CD4-positive, CD25-positive, alpha-beta regulatory T cell (primary cell): ENCODE data around the gene AKR7A3. TPM values are rescaled to one million over a fixed set of nuclear protein-coding genes. Genes with fewer than 3 reads are reported as not detected.

Experiments
- ATAC-seq, 2 donors: fragments of 150-1000 bp; cut with Tn5 transposase; one replicate each; pipeline ENCODE4 v1.10.0; 2021; ENCODE audit warnings: low read depth in 2 of 2, moderate number of reproducible peaks in 2 of 2, moderate library complexity in 1 of 2
- DNase-seq, 3 donors: peaks; one replicate each; pipeline versions ENCODE4 v3.0.0 to v3.0.0-alpha.2; 2012 to 2022; ENCODE audit warnings: mixed read lengths in 1 of 3
- H3K27ac ChIP-seq: one replicate; pipeline ENCODE4 v1.7.0; 2013; ENCODE audit warnings: mild to moderate bottlenecking, low read length; ENCODE audit not compliant: insufficient read depth, poor library complexity, severe bottlenecking
- H3K27me3 ChIP-seq: one replicate; pipeline ENCODE4 v1.7.0; 2013; ENCODE audit warnings: low read length; ENCODE audit not compliant: control insufficient read depth, insufficient read depth
- H3K36me3 ChIP-seq: one replicate; pipeline ENCODE4 v1.7.0; 2013; ENCODE audit warnings: mild to moderate bottlenecking, low read length, moderate library complexity; ENCODE audit not compliant: control insufficient read depth, insufficient read depth
- H3K4me1 ChIP-seq: 2 replicates; pipeline ENCODE4 v1.7.0; 2013; ENCODE audit warnings: mild to moderate bottlenecking, low read length; ENCODE audit not compliant: insufficient read depth, control insufficient read depth, poor library complexity, severe bottlenecking
- H3K4me3 ChIP-seq: one replicate; pipeline ENCODE4 v1.7.0; 2013; ENCODE audit warnings: low read depth, mild to moderate bottlenecking, low read length, moderate library complexity
- H3K9me3 ChIP-seq, 2 experiments: 1 replicate in 1 of 2; 2 replicates in 1 of 2; pipeline ENCODE4 v1.7.0; 2013; ENCODE audit warnings: low read length in 2 of 2, mild to moderate bottlenecking in 1 of 2, moderate library complexity in 1 of 2; ENCODE audit not compliant: control insufficient read depth in 2 of 2
- H3K27ac Mint-ChIP-seq, 3 donors: one replicate each; pipeline ENCODE4 v1.8.0; 2020 to 2022; ENCODE audit warnings: mild to moderate bottlenecking in 3 of 3, mixed read lengths in 3 of 3, moderate library complexity in 2 of 3
- H3K27me3 Mint-ChIP-seq: one replicate; pipeline ENCODE4 v1.8.0; 2022; ENCODE audit warnings: mild to moderate bottlenecking, mixed read lengths
- H3K36me3 Mint-ChIP-seq: one replicate; pipeline ENCODE4 v1.8.0; 2020; ENCODE audit warnings: mixed read lengths
- H3K4me1 Mint-ChIP-seq, 4 donors: one replicate each; pipeline ENCODE4 v1.8.0; 2020 to 2022; ENCODE audit warnings: mixed read lengths in 4 of 4, mild to moderate bottlenecking in 1 of 4
- H3K4me3 Mint-ChIP-seq, 4 donors: one replicate each; pipeline ENCODE4 v1.8.0; 2020 to 2022; ENCODE audit warnings: mild to moderate bottlenecking in 4 of 4, mixed read lengths in 4 of 4, moderate library complexity in 3 of 4
- H3K9me3 Mint-ChIP-seq, 7 donors: one replicate each; pipeline ENCODE4 v1.8.0; 2020 to 2022; ENCODE audit warnings: mixed read lengths in 7 of 7, mild to moderate bottlenecking in 3 of 7, moderate library complexity in 2 of 7
- polyA plus RNA-seq, 4 donors: library from polyadenylated mRNA; unstranded; fragments of 300-500 nt; fragmentation: Illumina TruSeq; gene quantifications; one replicate each; pipeline ENCODE4 v1.2.3, GENCODE V29; 2021
- total RNA-seq: library from RNA; stranded (reverse); gene quantifications from one replicate; pipeline ENCODE4 v1.2.3, GENCODE V29; 2022

The AKR7A3 gene
- total and polyA plus RNA-seq, 5 donors from 2014 or later = 0.25 to 0.99 TPM; not detected in 3

DNA sequence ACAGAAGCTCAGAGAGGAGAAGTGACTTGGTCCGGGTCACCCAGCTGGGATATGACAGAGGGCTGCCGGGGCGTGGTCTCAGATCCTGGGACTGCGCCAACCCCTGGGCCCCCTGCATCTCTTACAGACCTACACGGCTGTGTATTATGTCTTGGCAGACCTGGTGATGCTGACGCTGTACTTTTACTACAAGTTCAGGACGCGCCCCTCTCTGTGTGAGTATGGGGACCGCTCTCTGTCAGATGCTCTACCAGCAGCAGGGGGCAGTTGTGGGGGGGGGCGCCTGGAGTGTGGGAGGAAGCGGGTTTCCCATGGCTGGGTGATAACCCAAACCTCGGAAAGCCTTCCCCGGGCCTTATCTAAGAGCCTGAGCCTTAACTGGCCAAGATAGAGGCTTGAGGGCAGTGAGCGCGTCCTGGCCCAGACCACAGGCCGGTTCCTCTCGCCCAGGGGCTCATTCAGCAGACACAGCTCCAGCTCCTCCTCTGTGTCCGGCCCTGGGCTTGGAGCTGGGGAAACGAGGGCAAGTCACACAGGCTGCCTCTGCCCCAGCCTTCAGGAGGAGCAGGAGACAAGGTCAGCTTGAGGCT, 36.9 kb upstream of the AKR7A3 start:
- no peak for ATAC-seq
- Mint-ChIP-seq H3K4me1 (peaks cover 0 to 5% (median 0%) of the 10 kb centered on the region in 4 donors), H3K27me3 (no peaks in the 10 kb centered on the region)

DNA sequence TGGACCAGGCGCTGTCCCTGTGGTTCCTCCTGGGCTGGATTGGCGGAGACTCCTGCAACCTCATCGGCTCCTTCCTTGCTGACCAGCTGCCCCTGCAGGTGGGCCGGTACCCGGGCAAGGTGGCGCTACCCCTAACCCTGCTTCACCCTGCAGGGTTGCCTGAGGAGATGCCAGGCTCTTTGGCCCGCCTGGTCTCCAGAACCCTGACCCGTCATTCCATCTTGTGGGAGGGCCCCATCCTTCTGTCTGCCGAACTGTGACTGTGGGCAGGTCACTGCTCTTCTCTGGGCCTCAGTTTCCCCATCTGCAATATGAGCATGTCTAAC, 36.1 kb upstream of the AKR7A3 start:
- H3K36me3 Mint-ChIP-seq = peaks cover 22% of the 10 kb centered on the region
- no peaks in the 10 kb centered on the region for H3K27me3 ChIP-seq
- H3K9me3 Mint-ChIP-seq = no peaks in the 10 kb centered on the region
- no peak overlapping the region for H3K27ac Mint-ChIP-seq
- H3K27ac ChIP-seq = no peak overlapping the region
- ATAC-seq (no peak), DNase-seq (no peak)
- H3K9me3 ChIP-seq = no peaks in the 10 kb centered on the region
- no peak overlapping the region for H3K4me3 ChIP-seq
- no peaks in the 10 kb centered on the region for H3K36me3 ChIP-seq
- H3K4me3 Mint-ChIP-seq = peak overlapping the region in 2 of 4 donors; percentile 9 to 49
- H3K27me3 Mint-ChIP-seq = no peaks in the 10 kb centered on the region
- H3K4me1 Mint-ChIP-seq = peaks cover 0 to 2% (median 0%) of the 10 kb centered on the region in 4 donors
- H3K4me1 ChIP-seq = no peaks in the 10 kb centered on the region

More for the DNA sequence above, 36.9 kb upstream of the AKR7A3 start:
- Histone ChIP-seq H3K4me3 (no peak overlapping the region), H3K27me3 (no peaks in the 10 kb centered on the region), H3K4me1 (no peaks in the 10 kb centered on the region), H3K27ac (no peak overlapping the region), H3K9me3 (no peaks in the 10 kb centered on the region), H3K36me3 (no peaks in the 10 kb centered on the region)
- DNase-seq = no peak
- Mint-ChIP-seq H3K9me3 (no peaks in the 10 kb centered on the region), H3K27ac (peak overlapping the region in 1 of 3 donors; percentile 10), H3K4me3 (peak overlapping the region in 1 of 4 donors; percentile 49), H3K36me3 (peaks cover 22% of the 10 kb centered on the region)

DNA sequence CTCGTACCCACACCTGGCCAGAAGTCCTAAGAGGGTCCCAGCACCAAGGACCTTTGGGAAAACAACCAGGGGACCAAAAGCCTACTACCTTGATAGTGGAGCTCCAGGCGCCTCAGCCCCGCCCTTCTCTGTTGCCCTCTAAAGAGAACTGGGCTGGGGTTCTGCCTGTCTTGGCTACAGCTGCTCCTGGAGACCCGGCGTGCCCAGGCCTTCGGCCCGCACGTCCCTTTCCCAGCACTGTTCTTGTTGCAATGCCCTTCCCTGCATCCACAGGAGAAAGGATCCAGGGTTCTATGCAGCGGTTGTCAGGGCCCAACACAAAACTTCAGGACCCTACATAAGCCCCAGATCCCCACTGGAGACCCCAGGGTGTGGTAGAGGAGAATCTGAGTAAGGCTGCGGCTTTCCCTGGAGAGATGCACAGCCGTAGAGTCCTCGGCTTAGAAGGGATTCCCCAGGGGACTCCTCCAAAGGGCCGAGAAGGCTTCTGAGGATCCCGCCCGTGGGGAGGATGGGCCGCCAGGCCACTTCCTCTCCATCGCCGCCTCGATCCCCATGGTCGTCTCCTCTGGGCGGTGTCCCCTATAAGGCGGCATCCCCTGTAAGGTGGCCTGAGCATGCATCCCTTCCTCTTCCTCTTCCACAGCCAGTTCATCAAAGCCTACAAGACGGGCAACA, 35.6 kb upstream of the AKR7A3 start:
- DNase-seq (no peak), ATAC-seq (no peak)
- Mint-ChIP-seq H3K36me3 (peaks cover 25% of the 10 kb centered on the region), H3K27me3 (no peaks in the 10 kb centered on the region), H3K9me3 (no peaks in the 10 kb centered on the region), H3K4me1 (no peaks in the 10 kb centered on the region), H3K4me3 (peak overlapping the region in 1 of 4 donors; percentile 49), H3K27ac (no peak overlapping the region)
- Histone ChIP-seq H3K9me3 (no peaks in the 10 kb centered on the region), H3K4me1 (no peaks in the 10 kb centered on the region), H3K27ac (no peak overlapping the region), H3K36me3 (no peaks in the 10 kb centered on the region), H3K4me3 (no peak overlapping the region), H3K27me3 (no peaks in the 10 kb centered on the region)

DNA sequence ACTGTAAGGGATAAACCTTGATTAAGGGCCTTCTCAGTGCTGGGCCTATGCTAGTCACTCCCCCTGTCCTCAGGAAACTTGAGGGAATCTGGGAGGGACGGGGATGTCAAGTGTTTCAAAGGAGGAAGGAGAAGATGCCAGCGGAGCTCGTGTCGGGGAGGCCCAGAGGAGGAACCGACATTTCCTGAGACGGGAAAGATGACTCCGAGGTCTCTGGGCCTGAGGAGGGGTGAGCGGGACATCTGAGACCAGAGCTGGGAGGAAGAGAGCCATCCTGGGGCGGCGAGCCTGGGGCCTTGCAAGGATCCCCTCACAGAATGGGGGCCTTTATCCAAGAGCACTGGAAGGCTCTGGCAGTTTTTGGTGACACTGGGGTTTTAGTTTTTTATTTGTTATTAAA, 33.9 kb upstream of the AKR7A3 start:
- H3K27me3 ChIP-seq = no peaks in the 10 kb centered on the region
- Mint-ChIP-seq H3K27ac (no peak overlapping the region), H3K4me1 (no peaks in the 10 kb centered on the region), H3K27me3 (no peaks in the 10 kb centered on the region), H3K4me3 (peak overlapping the region in 2 of 4 donors; percentile 24 to 63), H3K36me3 (peaks cover 26% of the 10 kb centered on the region), H3K9me3 (no peaks in the 10 kb centered on the region)
- no peaks in the 10 kb centered on the region for H3K4me1 ChIP-seq
- no peak overlapping the region for H3K4me3 ChIP-seq
- H3K27ac ChIP-seq = no peak overlapping the region
- H3K9me3 ChIP-seq = no peaks in the 10 kb centered on the region
- DNase-seq (no peak), ATAC-seq (no peak)
- H3K36me3 ChIP-seq = no peaks in the 10 kb centered on the region

DNA sequence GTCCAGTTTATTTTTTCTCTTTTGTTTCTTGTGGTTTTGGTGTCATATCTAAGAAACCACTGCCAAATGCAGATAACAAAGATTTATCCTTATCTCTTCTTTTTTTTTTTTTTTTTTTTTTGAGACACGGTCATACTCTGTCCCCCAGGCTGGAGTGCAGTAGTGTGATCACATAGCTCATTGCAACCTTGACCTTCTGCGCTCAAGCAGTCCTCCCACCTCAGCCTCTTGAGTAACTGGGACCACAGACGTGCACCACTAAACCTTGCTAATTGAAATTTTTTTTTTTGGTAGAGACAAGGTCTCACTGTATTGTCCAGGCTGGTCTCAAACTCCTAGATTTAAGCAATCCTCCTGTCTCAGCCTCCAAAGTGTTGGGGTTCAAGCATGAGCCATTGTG, 32.5 kb upstream of the AKR7A3 start:
- no peak for ATAC-seq
- Mint-ChIP-seq H3K9me3 (no peaks in the 10 kb centered on the region), H3K4me1 (peaks cover 0 to 3% (median 0%) of the 10 kb centered on the region in 4 donors), H3K27ac (peak overlapping the region in 1 of 3 donors; percentile 56), H3K27me3 (no peaks in the 10 kb centered on the region), H3K4me3 (no peak overlapping the region), H3K36me3 (peaks cover 26% of the 10 kb centered on the region)
- no peak for DNase-seq
- Histone ChIP-seq H3K27me3 (no peaks in the 10 kb centered on the region), H3K27ac (no peak overlapping the region), H3K36me3 (no peaks in the 10 kb centered on the region), H3K9me3 (no peaks in the 10 kb centered on the region), H3K4me3 (no peak overlapping the region), H3K4me1 (no peaks in the 10 kb centered on the region)

GRCh38 chr1:19319196-19319595, 30.6 kb upstream of the AKR7A3 start:
- DNase-seq (no peak), ATAC-seq (no peak)
- H3K36me3 Mint-ChIP-seq = peaks cover 21% of the 10 kb centered on the region
- H3K36me3 ChIP-seq = no peaks in the 10 kb centered on the region
- H3K27ac ChIP-seq = no peak overlapping the region
- H3K27me3 Mint-ChIP-seq = no peaks in the 10 kb centered on the region
- H3K27me3 ChIP-seq = no peaks in the 10 kb centered on the region
- H3K4me1 ChIP-seq = no peaks in the 10 kb centered on the region
- H3K9me3 ChIP-seq = no peaks in the 10 kb centered on the region
- peak overlapping the region in 1 of 4 donors; percentile 0 for H3K4me3 Mint-ChIP-seq
- no peak overlapping the region for H3K27ac Mint-ChIP-seq
- H3K4me3 ChIP-seq = no peak overlapping the region
- peaks cover 0 to 8% (median 3%) of the 10 kb centered on the region in 4 donors for H3K4me1 Mint-ChIP-seq
- H3K9me3 Mint-ChIP-seq = no peaks in the 10 kb centered on the region

GRCh38 chr1:19317126-19317910, 28.7 kb upstream of the AKR7A3 start:
- ATAC-seq = no peak
- Mint-ChIP-seq H3K4me3 (peak overlapping the region in 1 of 4 donors; percentile 15), H3K27me3 (no peaks in the 10 kb centered on the region), H3K36me3 (peaks cover 16% of the 10 kb centered on the region), H3K4me1 (peaks cover 0 to 23% (median 11%) of the 10 kb centered on the region in 4 donors), H3K27ac (no peak overlapping the region), H3K9me3 (no peaks in the 10 kb centered on the region)
- no peaks in the 10 kb centered on the region for H3K9me3 ChIP-seq
- no peaks in the 10 kb centered on the region for H3K27me3 ChIP-seq
- no peaks in the 10 kb centered on the region for H3K36me3 ChIP-seq
- DNase-seq = no peak
- H3K27ac ChIP-seq = no peak overlapping the region
- H3K4me1 ChIP-seq = peaks cover 13% of the 10 kb centered on the region
- H3K4me3 ChIP-seq = no peak overlapping the region
